Caco-2 (cell line): ENCODE data around the gene KIAA0232. TPM values are rescaled to one million over a fixed set of nuclear protein-coding genes. Genes with fewer than 3 reads are reported as not detected.

Source experiments
- BruUV-seq: library from RNA; stranded (reverse); fragments of 400-500 nt; replicated peaks from 2 replicates; lab custom pipeline; 2021; lab: Mats Ljungman, UMichigan
- CTCF ChIA-PET: fragments of 300-600 bp; sonication (Branson Sonifier 250); formaldehyde crosslinking; loops from one replicate; lab custom pipeline; 2022; ENCODE audit warnings: antibody characterized with exemption; lab: Charles Lee
- POLR2A ChIA-PET: fragments of 300-600 bp; sonication (Branson Sonifier 250); formaldehyde crosslinking; loops from one replicate; lab custom pipeline; 2022; ENCODE audit warnings: antibody characterized with exemption; lab: Charles Lee
- DNase-seq, 2 experiments: peaks; one replicate each; pipeline versions ENCODE4 v3.0.0 to v3.0.0-alpha.2; 2020 to 2022
- H3K27me3 ChIP-seq: replicated peaks from 2 replicates; pipeline ENCODE4 v1.6.0; 2011; ENCODE audit warnings: low read length; ENCODE audit not compliant: control insufficient read depth, insufficient read depth
- H3K36me3 ChIP-seq: 2 replicates; pipeline ENCODE4 v1.5.1; 2011; ENCODE audit warnings: low read length; ENCODE audit not compliant: control insufficient read depth, insufficient read depth
- H3K4me1 ChIP-seq: fragments of 250-450 bp; sonication (Bioruptor Pico); 2 replicates; pipeline ENCODE4 v1.5.1; 2020; ENCODE audit warnings: mild to moderate bottlenecking
- H3K4me3 ChIP-seq: 2 replicates; pipeline ENCODE4 v1.5.1; 2011; ENCODE audit warnings: low read depth, mild to moderate bottlenecking, control low read depth, low read length
- H3K9me3 ChIP-seq: fragments of 250-450 bp; sonication (Bioruptor Pico); 2 replicates; pipeline ENCODE4 v1.5.1; 2020; ENCODE audit warnings: mild to moderate bottlenecking, moderate library complexity
- H3K27ac Mint-ChIP-seq: one replicate; pipeline ENCODE4 v1.8.0; 2022; ENCODE audit warnings: mixed read lengths; ENCODE audit not compliant: unreplicated experiment
- H3K27me3 Mint-ChIP-seq: one replicate; pipeline ENCODE4 v1.8.0; 2022; ENCODE audit warnings: mixed read lengths; ENCODE audit not compliant: insufficient read depth, unreplicated experiment
- H3K36me3 Mint-ChIP-seq: one replicate; pipeline ENCODE4 v1.8.0; 2022; ENCODE audit warnings: mild to moderate bottlenecking, mixed read lengths; ENCODE audit not compliant: insufficient read depth, unreplicated experiment
- H3K4me1 Mint-ChIP-seq: one replicate; pipeline ENCODE4 v1.8.0; 2022; ENCODE audit warnings: low read depth, mixed read lengths; ENCODE audit not compliant: unreplicated experiment
- H3K4me3 Mint-ChIP-seq: one replicate; pipeline ENCODE4 v1.8.0; 2022; ENCODE audit warnings: mild to moderate bottlenecking, moderate library complexity, mixed read lengths; ENCODE audit not compliant: unreplicated experiment
- H3K9me3 Mint-ChIP-seq: one replicate; pipeline ENCODE4 v1.8.0; 2022; ENCODE audit warnings: mixed read lengths; ENCODE audit not compliant: unreplicated experiment
- CTCF ChIP-seq, 2 experiments: fragments of 200-600 bp in 1 of 2; IDR thresholded peaks; 1 replicate in 1 of 2; 2 replicates in 1 of 2; pipeline versions ENCODE4 v1.5.1 to v1.8.0; 2011 to 2022; ENCODE audit warnings: antibody characterized with exemption in 1 of 2, control low read depth in 1 of 2, inconsistent platforms in 1 of 2, low read depth in 1 of 2, low read length in 1 of 2, mild to moderate bottlenecking in 1 of 2, moderate library complexity in 1 of 2; ENCODE audit not compliant: insufficient read depth in 1 of 2, severe bottlenecking in 1 of 2, unreplicated experiment in 1 of 2
- intact Hi-C: fragments of 100-400 bp; cut with micrococcal nuclease; formaldehyde crosslinking; loops from one replicate; pipeline ENCODE4 v1.10.0; 2022; ENCODE audit not compliant: unreplicated experiment
- total RNA-seq: library from RNA; stranded (reverse); gene quantifications from 2 replicates; pipeline ENCODE4 v1.2.3, GENCODE V29; 2022

Gene KIAA0232
- total RNA-seq, 1 experiment from 2014 or later: 19.7 TPM

GRCh38 chr4:6775746-6776145, 6.8 kb upstream of the KIAA0232 start:
- POLR2A ChIA-PET: no interaction called here
- no peaks in the 10 kb centered on the region for H3K4me1 ChIP-seq
- no peaks in the 10 kb centered on the region for H3K9me3 Mint-ChIP-seq
- H3K27me3 ChIP-seq: no peaks in the 10 kb centered on the region
- H3K4me3 ChIP-seq: no peak overlapping the region
- peak overlapping the region; percentile 23 for H3K27ac Mint-ChIP-seq
- no peaks in the 10 kb centered on the region for H3K9me3 ChIP-seq
- H3K36me3 Mint-ChIP-seq: no peaks in the 10 kb centered on the region
- H3K4me3 Mint-ChIP-seq: no peak overlapping the region
- BruUV-seq: no TSS peak
- H3K27me3 Mint-ChIP-seq: peaks cover 4% of the 10 kb centered on the region
- intact Hi-C loops: no loop called here
- H3K4me1 Mint-ChIP-seq: peaks cover 7% of the 10 kb centered on the region
- CTCF ChIA-PET: no interaction called here
- no peak for DNase-seq
- no peak for TF ChIP-seq CTCF (IDR thresholded peaks at IDR 0.05; ENCODE audit: insufficient read depth in 1 of 2, low read depth in 1 of 2, low read length in 1 of 2, severe bottlenecking in 1 of 2, unreplicated experiment in 1 of 2)
- H3K36me3 ChIP-seq: no peaks in the 10 kb centered on the region

DNA sequence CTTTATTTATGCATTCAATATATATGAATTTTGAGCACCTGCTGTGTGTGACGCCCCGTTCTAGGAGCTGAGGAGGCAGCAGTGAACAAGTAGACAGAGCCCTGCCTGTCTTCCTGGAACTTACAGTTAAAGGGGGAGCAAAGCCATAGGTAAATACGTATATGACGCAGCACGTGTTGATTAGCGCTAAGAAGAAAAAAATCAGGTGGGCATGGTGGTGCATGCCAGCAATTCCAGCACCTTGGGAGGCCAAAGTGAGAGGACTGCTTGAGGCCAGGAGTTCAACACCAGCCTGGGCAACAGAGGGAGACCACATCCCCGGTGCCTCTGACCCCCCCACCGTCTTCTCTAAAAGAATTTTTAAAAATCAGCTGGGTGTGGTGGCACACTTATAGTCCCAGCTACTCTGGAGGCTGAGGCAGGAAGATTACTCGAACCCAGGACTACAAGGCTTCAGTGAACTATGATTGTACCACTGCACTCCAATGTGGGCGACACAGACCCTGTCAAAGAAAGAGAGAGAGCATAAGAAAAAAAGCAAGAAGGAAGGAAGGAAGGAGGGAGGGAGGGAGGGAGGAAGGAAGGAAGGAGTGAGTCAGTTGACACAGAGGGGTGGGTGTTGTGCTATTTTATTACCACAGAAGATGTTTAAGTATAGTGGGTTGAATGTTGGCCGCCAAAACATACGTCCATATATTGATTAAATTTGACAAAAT, 5.4 kb upstream of the KIAA0232 start:
- Mint-ChIP-seq H3K27ac (no peak overlapping the region), H3K4me1 (peaks cover 7% of the 10 kb centered on the region), H3K27me3 (peaks cover 4% of the 10 kb centered on the region), H3K4me3 (no peak overlapping the region), H3K9me3 (no peaks in the 10 kb centered on the region), H3K36me3 (no peaks in the 10 kb centered on the region)
- POLR2A ChIA-PET: no interaction called here
- no peak overlapping the region for H3K4me3 ChIP-seq
- CTCF ChIA-PET: interaction anchor here (0.6 kb wide), 1 partner anchor 93 kb away, joined by 3 read pairs; no protein-coding TSS in a partner anchor
- TF ChIP-seq CTCF (IDR thresholded peaks at IDR 0.05; ENCODE audit: insufficient read depth in 1 of 2, low read depth in 1 of 2, low read length in 1 of 2, severe bottlenecking in 1 of 2, unreplicated experiment in 1 of 2): no peak
- no TSS peak for BruUV-seq
- intact Hi-C loops: no loop called here
- no peaks in the 10 kb centered on the region for H3K36me3 ChIP-seq
- no peaks in the 10 kb centered on the region for H3K27me3 ChIP-seq
- no peak for DNase-seq
- no peaks in the 10 kb centered on the region for H3K9me3 ChIP-seq
- no peaks in the 10 kb centered on the region for H3K4me1 ChIP-seq

- ChIA-PET POLR2A (no interaction called here), CTCF (interaction anchor here (0.6 kb wide), 1 partner anchor 93 kb away, joined by 3 read pairs; no protein-coding TSS in a partner anchor)
- H3K36me3 Mint-ChIP-seq: no peaks in the 10 kb centered on the region
- DNase-seq: no peak
- H3K27ac Mint-ChIP-seq: no peak overlapping the region
- no TSS peak for BruUV-seq
- H3K9me3 ChIP-seq: no peaks in the 10 kb centered on the region
- H3K4me1 Mint-ChIP-seq: peaks cover 7% of the 10 kb centered on the region
- no peaks in the 10 kb centered on the region for H3K9me3 Mint-ChIP-seq
- intact Hi-C loops: no loop called here
- no peaks in the 10 kb centered on the region for H3K4me1 ChIP-seq
- H3K27me3 Mint-ChIP-seq: peaks cover 4% of the 10 kb centered on the region
- H3K36me3 ChIP-seq: no peaks in the 10 kb centered on the region
- H3K27me3 ChIP-seq: no peaks in the 10 kb centered on the region
- no peak overlapping the region for H3K4me3 ChIP-seq
- H3K4me3 Mint-ChIP-seq: no peak overlapping the region
- no peak for TF ChIP-seq CTCF (IDR thresholded peaks at IDR 0.05; ENCODE audit: insufficient read depth in 1 of 2, low read depth in 1 of 2, low read length in 1 of 2, severe bottlenecking in 1 of 2, unreplicated experiment in 1 of 2)
These were observed 4.8 kb upstream of the KIAA0232 start for GRCh38 chr4:6777636-6778281.
